ENCODE data around the gene FSD1L.

DNA sequence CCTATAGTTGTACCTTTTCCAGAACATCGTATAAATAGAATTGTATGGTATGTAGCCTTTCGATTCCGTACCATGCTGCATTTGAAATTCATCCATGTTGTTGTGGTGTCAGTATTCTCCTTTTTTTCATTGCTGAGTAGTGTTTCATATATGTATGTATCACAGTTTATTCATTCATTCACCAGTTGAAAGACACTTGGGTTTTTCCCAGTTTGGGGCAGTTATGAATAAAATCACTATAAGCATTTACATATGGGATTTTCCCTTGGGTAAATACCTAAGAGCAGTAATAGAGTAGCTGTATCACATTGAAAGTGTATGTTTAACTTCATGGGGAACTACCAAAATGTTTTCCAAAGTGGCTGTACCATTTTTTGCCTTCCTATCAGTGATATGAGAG lies 94.0 kb downstream of the FSD1L start:
- TF ChIP-seq, protein P1, sequence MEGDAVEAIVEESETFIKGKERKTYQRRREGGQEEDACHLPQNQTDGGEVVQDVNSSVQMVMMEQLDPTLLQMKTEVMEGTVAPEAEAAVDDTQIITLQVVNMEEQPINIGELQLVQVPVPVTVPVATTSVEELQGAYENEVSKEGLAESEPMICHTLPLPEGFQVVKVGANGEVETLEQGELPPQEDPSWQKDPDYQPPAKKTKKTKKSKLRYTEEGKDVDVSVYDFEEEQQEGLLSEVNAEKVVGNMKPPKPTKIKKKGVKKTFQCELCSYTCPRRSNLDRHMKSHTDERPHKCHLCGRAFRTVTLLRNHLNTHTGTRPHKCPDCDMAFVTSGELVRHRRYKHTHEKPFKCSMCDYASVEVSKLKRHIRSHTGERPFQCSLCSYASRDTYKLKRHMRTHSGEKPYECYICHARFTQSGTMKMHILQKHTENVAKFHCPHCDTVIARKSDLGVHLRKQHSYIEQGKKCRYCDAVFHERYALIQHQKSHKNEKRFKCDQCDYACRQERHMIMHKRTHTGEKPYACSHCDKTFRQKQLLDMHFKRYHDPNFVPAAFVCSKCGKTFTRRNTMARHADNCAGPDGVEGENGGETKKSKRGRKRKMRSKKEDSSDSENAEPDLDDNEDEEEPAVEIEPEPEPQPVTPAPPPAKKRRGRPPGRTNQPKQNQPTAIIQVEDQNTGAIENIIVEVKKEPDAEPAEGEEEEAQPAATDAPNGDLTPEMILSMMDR (IDR thresholded peaks at IDR 0.05): no peak
- no peak for TF ChIP-seq POLR2A (IDR thresholded peaks at IDR 0.05)

Measured in Peyer's patch (tissue), 4 donors.